Smooth muscle cell (in vitro differentiated cells): Measurements from ENCODE around the gene TNIK. TPM values are rescaled to one million over a fixed set of nuclear protein-coding genes. Genes with fewer than 3 reads are reported as not detected.

Experiments used
- DNase-seq: peaks from one replicate; lab custom pipeline; 2025; ENCODE audit not compliant: unreplicated experiment; lab: John Stamatoyannopoulos, UW
- H2AFZ ChIP-seq: fragments of 200-600 bp; sonication (generic); 2 replicates; pipeline ENCODE4 v1.6.0; 2016; ENCODE audit warnings: antibody characterized with exemption, low read depth, mild to moderate bottlenecking
- H3F3A ChIP-seq: fragments of 200-600 bp; sonication (generic); 2 replicates; pipeline ENCODE4 v1.6.0; 2017; ENCODE audit warnings: antibody characterized with exemption, low read depth
- H3K27ac ChIP-seq: fragments of 200-600 bp; sonication (generic); 2 replicates; pipeline ENCODE4 v1.5.1; 2016; ENCODE audit warnings: low read depth, mild to moderate bottlenecking
- H3K27me3 ChIP-seq: fragments of 200-600 bp; sonication (generic); 2 replicates; pipeline ENCODE4 v1.6.1; 2016; ENCODE audit warnings: low read depth, mild to moderate bottlenecking
- H3K36me3 ChIP-seq: fragments of 200-600 bp; sonication (generic); 2 replicates; pipeline ENCODE4 v1.5.1; 2016; ENCODE audit warnings: low read depth
- H3K4me1 ChIP-seq: fragments of 200-600 bp; sonication (generic); 2 replicates; pipeline ENCODE4 v1.5.1; 2016; ENCODE audit warnings: low read depth
- H3K4me2 ChIP-seq: fragments of 200-600 bp; sonication (generic); 2 replicates; pipeline ENCODE4 v1.6.0; 2016; ENCODE audit warnings: mild to moderate bottlenecking
- H3K4me3 ChIP-seq: fragments of 200-600 bp; sonication (generic); 2 replicates; pipeline ENCODE4 v1.5.1; 2016; ENCODE audit warnings: mild to moderate bottlenecking
- H3K79me2 ChIP-seq: fragments of 200-600 bp; sonication (generic); 2 replicates; pipeline ENCODE4 v1.6.0; 2016; ENCODE audit warnings: low read depth, mild to moderate bottlenecking
- H3K9ac ChIP-seq: fragments of 200-600 bp; sonication (generic); 2 replicates; pipeline ENCODE4 v1.6.0; 2016; ENCODE audit warnings: low read depth
- H3K9me3 ChIP-seq: fragments of 200-600 bp; sonication (generic); replicated peaks from 2 replicates; pipeline ENCODE4 v1.5.1; 2016; ENCODE audit warnings: low read depth
- H4K20me1 ChIP-seq: fragments of 200-600 bp; sonication (generic); 2 replicates; pipeline ENCODE4 v1.6.0; 2016; ENCODE audit warnings: low read depth
- WGBS: methylation state at CpG from one replicate; pipeline ENCODE4 v1.1.7; 2016; ENCODE audit warnings: low lambda C conversion rate; 5-methylcytosine and 5-hydroxymethylcytosine counted together
- polyA plus RNA-seq: library from polyadenylated mRNA; unstranded; fragments of >200 nt; fragmentation: Nextera tagmentation; extraction: Ambion mirVana; gene quantifications from 2 replicates; pipeline ENCODE4 v1.2.1, GENCODE V29; 2016
- total RNA-seq: library from RNA; depleted of rRNA; stranded (reverse); fragments of >200 nt; gene quantifications from 2 replicates; pipeline ENCODE4 v1.2.3, GENCODE V29; 2014
- TF ChIP-seq, protein P1 (sequence below): fragments of 200-600 bp; sonication (generic); IDR thresholded peaks from 2 replicates; pipeline ENCODE4 v1.5.1; 2017; ENCODE audit warnings: borderline replicate concordance, mild to moderate bottlenecking, antibody characterized with exemption; ENCODE audit not compliant: insufficient read depth, poor library complexity, severe bottlenecking

TNIK gene
- total and polyA plus RNA-seq, 2 experiments from 2014 or later = 10.4 to 12.5 TPM

DNA sequence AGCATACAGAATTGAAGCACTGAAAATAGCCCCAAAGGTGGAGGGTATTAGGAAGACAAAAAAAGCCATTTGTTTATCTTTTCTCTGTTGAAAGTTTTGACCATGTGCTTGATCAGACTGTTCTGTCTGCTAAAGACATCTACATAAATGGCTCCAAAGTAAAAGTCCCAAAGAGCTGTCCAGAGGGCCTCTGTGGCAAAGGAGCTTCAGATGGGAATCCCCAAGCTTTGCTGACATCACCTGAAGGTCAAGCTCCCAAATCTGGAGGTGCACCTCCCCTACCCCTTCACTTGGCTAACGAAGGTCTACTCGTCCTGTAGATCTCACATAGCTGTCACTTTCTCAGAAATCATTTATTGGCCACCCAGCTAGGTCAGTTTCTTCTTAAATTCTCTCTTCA is 239.1 kb downstream of the TNIK start:
- Histone ChIP-seq H3K9me3 (no peaks in the 10 kb centered on the region), H3K27me3 (no peaks in the 10 kb centered on the region), H4K20me1 (no peaks in the 10 kb centered on the region), H3K4me3 (no peak overlapping the region), H2AFZ (no peak overlapping the region), H3K9ac (no peak overlapping the region), H3K27ac (no peak overlapping the region), H3F3A (no peaks in the 10 kb centered on the region), H3K4me1 (no peaks in the 10 kb centered on the region), H3K79me2 (no peaks in the 10 kb centered on the region), H3K36me3 (no peaks in the 10 kb centered on the region), H3K4me2 (no peak overlapping the region)
- DNase-seq = no peak
- TF ChIP-seq, protein P1, sequence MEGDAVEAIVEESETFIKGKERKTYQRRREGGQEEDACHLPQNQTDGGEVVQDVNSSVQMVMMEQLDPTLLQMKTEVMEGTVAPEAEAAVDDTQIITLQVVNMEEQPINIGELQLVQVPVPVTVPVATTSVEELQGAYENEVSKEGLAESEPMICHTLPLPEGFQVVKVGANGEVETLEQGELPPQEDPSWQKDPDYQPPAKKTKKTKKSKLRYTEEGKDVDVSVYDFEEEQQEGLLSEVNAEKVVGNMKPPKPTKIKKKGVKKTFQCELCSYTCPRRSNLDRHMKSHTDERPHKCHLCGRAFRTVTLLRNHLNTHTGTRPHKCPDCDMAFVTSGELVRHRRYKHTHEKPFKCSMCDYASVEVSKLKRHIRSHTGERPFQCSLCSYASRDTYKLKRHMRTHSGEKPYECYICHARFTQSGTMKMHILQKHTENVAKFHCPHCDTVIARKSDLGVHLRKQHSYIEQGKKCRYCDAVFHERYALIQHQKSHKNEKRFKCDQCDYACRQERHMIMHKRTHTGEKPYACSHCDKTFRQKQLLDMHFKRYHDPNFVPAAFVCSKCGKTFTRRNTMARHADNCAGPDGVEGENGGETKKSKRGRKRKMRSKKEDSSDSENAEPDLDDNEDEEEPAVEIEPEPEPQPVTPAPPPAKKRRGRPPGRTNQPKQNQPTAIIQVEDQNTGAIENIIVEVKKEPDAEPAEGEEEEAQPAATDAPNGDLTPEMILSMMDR = no peak
- 95% methylated on average over 2 of the region's 2 CpGs for WGBS

DNA sequence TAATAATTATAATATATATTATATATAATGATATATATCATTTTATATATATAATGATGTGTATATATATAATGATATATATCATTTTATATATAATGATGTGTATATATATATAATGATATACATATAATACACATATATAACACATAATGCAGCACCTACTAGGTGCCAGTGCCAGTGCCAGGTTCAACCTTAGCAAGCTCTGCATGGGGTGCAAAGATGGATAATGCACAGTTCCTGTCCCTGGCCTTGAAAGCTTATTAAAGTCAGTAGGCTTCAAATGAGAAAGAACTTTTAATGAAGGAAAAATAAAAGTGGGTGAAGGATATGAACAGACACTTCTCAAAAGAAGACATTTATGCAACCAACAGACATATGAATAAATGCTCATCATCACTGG is 240.9 kb downstream of the TNIK start:
- Histone ChIP-seq H3K9me3 (no peaks in the 10 kb centered on the region), H3F3A (no peaks in the 10 kb centered on the region), H3K4me3 (no peak overlapping the region), H3K79me2 (no peaks in the 10 kb centered on the region), H4K20me1 (no peaks in the 10 kb centered on the region), H3K4me2 (no peak overlapping the region), H3K36me3 (no peaks in the 10 kb centered on the region), H2AFZ (no peak overlapping the region), H3K27me3 (no peaks in the 10 kb centered on the region), H3K4me1 (no peaks in the 10 kb centered on the region), H3K27ac (no peak overlapping the region), H3K9ac (no peak overlapping the region)
- no peak for DNase-seq
- TF ChIP-seq, protein P1 = no peak

DNA sequence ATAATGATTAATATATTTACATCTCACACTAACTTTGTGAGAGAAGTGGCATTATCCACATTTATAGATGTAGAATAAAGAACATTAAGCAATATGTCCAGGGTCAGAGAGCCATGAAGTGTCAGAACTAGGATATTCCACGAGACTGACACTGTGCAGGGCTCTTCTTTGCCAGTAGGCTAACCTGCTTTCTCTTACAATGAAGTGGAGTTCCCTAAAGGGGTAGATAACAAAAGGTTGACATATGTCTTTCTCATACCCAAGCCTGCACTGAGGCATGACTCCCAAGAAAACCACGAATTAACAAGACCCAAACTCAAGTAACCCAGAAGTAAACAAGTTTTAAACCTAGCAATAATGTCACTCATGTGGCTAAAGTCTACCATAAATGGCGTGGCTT is 242.1 kb downstream of the TNIK start:
- H3K27ac ChIP-seq = no peak overlapping the region
- no peak overlapping the region for H3K4me2 ChIP-seq
- no peak overlapping the region for H3K4me3 ChIP-seq
- no peak overlapping the region for H2AFZ ChIP-seq
- H3K9me3 ChIP-seq = no peaks in the 10 kb centered on the region
- H3K36me3 ChIP-seq = no peaks in the 10 kb centered on the region
- H3F3A ChIP-seq = no peaks in the 10 kb centered on the region
- H3K4me1 ChIP-seq = no peaks in the 10 kb centered on the region
- no peaks in the 10 kb centered on the region for H3K27me3 ChIP-seq
- 78% methylated on average over 3 of the region's 3 CpGs for WGBS
- DNase-seq = no peak
- H4K20me1 ChIP-seq = no peaks in the 10 kb centered on the region
- TF ChIP-seq, protein P1 = no peak
- H3K79me2 ChIP-seq = no peaks in the 10 kb centered on the region
- H3K9ac ChIP-seq = no peak overlapping the region

DNA sequence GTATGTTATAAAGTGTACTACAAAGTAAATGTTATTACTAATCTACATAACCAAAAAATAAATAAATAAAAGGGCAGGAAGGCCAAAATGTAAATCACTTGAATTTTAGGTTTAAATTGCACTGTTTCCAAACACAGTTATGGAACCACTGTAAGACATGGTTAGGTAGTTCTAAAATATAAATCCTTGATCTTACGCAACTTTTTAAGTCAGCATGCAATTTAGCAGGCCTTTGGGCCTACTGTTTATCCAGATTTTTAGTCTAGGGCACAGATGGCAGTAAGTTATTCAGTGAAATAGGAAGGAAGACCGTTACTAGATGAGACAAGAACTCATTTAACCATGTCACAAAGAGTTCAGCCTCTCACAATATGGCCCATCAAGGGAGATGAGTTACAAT is 246.3 kb downstream of the TNIK start:
- Histone ChIP-seq H3K79me2 (no peaks in the 10 kb centered on the region), H3K4me1 (no peaks in the 10 kb centered on the region), H3K4me2 (no peak overlapping the region), H3K36me3 (no peaks in the 10 kb centered on the region), H4K20me1 (no peaks in the 10 kb centered on the region), H3K9ac (no peak overlapping the region), H3F3A (no peaks in the 10 kb centered on the region), H2AFZ (no peak overlapping the region), H3K4me3 (no peak overlapping the region), H3K27ac (no peak overlapping the region), H3K27me3 (no peaks in the 10 kb centered on the region), H3K9me3 (no peaks in the 10 kb centered on the region)
- WGBS = 94% methylated on average over 2 of the region's 2 CpGs
- no peak for DNase-seq
- TF ChIP-seq, protein P1 = no peak
